Mucosa of descending colon (tissue), 3 donors: ENCODE results near the gene RMI2. TPM values are rescaled to one million over a fixed set of nuclear protein-coding genes. Genes with fewer than 3 reads are reported as not detected.

ENCODE experiments used
- ATAC-seq: fragments of 200-7000 bp; cut with Tn5 transposase; one replicate; pipeline ENCODE4 v1.9.1; 2020; ENCODE audit warnings: mild to moderate bottlenecking, moderate library complexity
- DNase-seq, 3 donors: peaks; one replicate each; pipeline ENCODE4 v3.0.0-alpha.2; 2020
- H3K36me3 ChIP-seq: fragments of 200-600 bp; one replicate; pipeline ENCODE4 v1.8.0; 2021; ENCODE audit warnings: low read depth, mild to moderate bottlenecking
- H3K4me1 ChIP-seq: fragments of 200-600 bp; one replicate; pipeline ENCODE4 v1.8.0; 2021; ENCODE audit warnings: low read depth, mild to moderate bottlenecking
- H3K4me3 ChIP-seq: fragments of 200-600 bp; one replicate; pipeline ENCODE4 v1.8.0; 2021; ENCODE audit warnings: mild to moderate bottlenecking
- H3K9me3 ChIP-seq: fragments of 200-600 bp; one replicate; pipeline ENCODE4 v1.8.0; 2021; ENCODE audit warnings: mild to moderate bottlenecking
- intact Hi-C, 2 donors: fragments of 100-400 bp; cut with DNase I in 1 of 2; cut with micrococcal nuclease in 1 of 2; formaldehyde crosslinking; loops; one replicate each; pipeline versions ENCODE4 v1.11.0 to v1.11.1; 2022; cut with DNase I, micrococcal nuclease
- total RNA-seq, 3 donors: library from RNA; stranded (reverse); fragmentation: NEBNext Ultra II Directional in 2 of 3; extraction: Animal tissue kit (Norgen Biotek cat#: 25700) in 2 of 3; gene quantifications; one replicate each; pipeline versions ENCODE4 v1.2.1 to v1.2.4, GENCODE V29; 2021 to 2023
- TF ChIP-seq, protein P1 (sequence below): fragments of 200-600 bp; IDR thresholded peaks from one replicate; pipeline ENCODE4 v1.8.0; 2022; ENCODE audit warnings: antibody characterized with exemption, mild to moderate bottlenecking
- donor health status: DM: no; HTN: no; CAD: no; lungs with moderate emphysema.
- donor health status: DM: no; HTN: no; CAD: no.
- donor health status: DM: no; HTN: yes; CAD: no.

The RMI2 gene
- total RNA-seq, 3 donors from 2014 or later: 2.1 to 12.1 (median 7.0) TPM

DNA sequence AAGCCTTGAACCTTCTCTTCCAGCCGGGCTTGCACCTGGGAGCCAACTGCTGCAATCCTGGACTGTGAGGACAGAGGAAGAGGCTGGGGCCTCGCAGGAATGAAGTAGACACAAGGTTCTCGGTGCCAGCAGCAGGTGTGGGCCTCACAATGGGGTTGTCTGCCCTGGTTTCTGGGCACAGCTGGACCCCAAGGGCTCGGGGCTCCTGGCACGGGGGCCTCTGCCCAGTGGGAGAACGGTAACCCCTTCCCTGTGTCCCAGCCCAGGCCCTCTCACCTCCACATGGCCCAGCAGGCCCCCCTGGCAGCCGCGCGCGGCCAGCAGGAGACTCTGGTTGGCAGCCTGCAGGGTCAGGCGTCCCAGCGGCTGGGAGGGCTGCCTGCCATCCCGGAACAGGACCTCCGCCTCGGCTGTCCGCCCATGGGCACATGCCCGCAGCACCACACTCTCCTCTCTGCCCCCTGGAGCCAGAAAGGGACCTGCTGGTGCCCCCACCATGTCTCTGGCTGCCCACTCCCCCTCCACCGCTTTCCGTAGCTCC is 46.9 kb downstream of the RMI2 start:
- Histone ChIP-seq H3K4me3 (no peak overlapping the region), H3K4me1 (no peaks in the 10 kb centered on the region), H3K9me3 (no peaks in the 10 kb centered on the region), H3K36me3 (no peaks in the 10 kb centered on the region)
- TF ChIP-seq, protein P1, sequence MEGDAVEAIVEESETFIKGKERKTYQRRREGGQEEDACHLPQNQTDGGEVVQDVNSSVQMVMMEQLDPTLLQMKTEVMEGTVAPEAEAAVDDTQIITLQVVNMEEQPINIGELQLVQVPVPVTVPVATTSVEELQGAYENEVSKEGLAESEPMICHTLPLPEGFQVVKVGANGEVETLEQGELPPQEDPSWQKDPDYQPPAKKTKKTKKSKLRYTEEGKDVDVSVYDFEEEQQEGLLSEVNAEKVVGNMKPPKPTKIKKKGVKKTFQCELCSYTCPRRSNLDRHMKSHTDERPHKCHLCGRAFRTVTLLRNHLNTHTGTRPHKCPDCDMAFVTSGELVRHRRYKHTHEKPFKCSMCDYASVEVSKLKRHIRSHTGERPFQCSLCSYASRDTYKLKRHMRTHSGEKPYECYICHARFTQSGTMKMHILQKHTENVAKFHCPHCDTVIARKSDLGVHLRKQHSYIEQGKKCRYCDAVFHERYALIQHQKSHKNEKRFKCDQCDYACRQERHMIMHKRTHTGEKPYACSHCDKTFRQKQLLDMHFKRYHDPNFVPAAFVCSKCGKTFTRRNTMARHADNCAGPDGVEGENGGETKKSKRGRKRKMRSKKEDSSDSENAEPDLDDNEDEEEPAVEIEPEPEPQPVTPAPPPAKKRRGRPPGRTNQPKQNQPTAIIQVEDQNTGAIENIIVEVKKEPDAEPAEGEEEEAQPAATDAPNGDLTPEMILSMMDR: no peak
- ATAC-seq: no peak
- intact Hi-C loops: loop anchor here in 1 of 2 donors (10.0 kb wide), 1 partner anchor 443 kb away; no protein-coding TSS in a partner anchor
- no peak for DNase-seq

DNA sequence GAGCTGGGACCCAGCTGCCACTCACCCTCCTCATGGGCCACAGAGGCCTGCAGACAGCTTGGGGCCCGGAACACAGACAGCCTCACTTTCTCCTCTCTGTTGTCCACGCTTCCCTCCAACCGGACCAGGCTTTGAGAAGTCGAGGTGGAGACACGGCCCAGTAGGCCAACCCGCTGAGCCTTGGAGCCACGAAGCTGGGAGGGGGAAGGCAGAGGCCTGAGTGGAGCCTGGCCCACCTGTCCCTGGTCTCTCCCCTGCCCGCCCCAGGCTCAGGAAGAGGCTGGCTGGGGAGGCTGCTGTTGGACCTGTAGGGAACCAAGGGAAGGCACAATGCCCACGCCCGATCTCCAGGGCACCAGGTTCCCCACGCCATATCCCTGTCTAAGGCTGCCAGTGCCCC is 48.1 kb downstream of the RMI2 start:
- Histone ChIP-seq H3K36me3 (no peaks in the 10 kb centered on the region), H3K4me3 (no peak overlapping the region), H3K4me1 (no peaks in the 10 kb centered on the region), H3K9me3 (no peaks in the 10 kb centered on the region)
- no peak for DNase-seq
- intact Hi-C loops: loop anchor here in 1 of 2 donors (10.0 kb wide), 1 partner anchor 441 kb away; no protein-coding TSS in a partner anchor
- TF ChIP-seq, protein P1: no peak
- no peak for ATAC-seq

DNA sequence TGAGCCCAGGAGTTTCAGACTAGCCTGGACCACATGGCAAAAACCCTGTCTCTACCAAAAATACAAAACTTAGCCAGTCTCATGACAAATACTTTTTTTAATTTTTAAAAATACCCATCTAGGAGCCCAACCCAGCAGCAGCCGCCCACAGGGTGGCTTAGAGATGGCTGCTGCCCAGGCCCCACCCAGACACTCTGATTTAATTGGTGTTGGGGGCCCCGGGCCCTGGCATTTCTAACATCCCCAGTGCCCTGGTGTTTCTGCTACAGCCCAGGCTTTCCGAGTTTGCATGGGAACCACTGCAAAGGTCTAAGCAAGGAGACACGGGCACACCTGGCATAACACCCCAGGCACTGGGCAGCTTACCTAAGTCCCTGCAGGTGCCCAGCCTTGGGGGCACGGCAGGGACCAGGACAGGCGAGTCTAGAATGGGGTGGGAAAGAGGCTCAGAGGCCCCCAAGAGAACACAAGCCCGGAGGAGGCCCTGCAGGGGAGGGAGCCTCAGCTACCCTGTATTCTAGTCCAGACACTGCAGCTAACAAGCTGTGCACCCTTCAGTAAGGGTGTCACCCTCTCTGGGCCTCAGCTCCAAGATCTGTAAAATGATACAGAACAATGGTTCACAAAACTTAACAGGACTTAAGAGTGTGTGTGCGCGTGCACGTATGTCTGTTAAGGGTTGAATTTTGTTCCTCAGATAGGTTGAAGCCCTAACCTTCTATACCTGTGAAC is 48.8 kb downstream of the RMI2 start:
- DNase-seq (no peak), ATAC-seq (no peak)
- H3K36me3 ChIP-seq: no peaks in the 10 kb centered on the region
- H3K4me1 ChIP-seq: no peaks in the 10 kb centered on the region
- H3K9me3 ChIP-seq: no peaks in the 10 kb centered on the region
- intact Hi-C loops: loop anchor here in 1 of 2 donors (10.0 kb wide), 1 partner anchor 441 kb away; no protein-coding TSS in a partner anchor
- TF ChIP-seq, protein P1: no peak
- H3K4me3 ChIP-seq: no peak overlapping the region

DNA sequence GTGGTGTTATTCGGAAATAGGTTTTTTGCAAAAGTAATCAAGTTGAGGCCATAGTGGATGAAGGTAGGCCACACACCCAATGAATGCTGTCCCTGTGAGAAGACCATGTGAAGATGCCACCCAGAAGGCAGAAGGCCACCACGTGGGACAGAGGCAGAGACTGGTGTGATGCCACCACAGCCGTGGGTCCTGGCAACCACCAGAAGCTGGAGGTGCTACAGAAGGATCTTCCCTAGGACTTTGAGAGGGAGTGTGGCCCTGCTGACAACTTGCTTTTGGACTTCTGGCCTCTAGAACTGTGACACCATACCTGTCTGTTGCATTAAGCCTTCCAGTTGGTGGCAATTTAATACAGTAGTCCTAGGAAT is 49.3 kb downstream of the RMI2 start:
- intact Hi-C loops: loop anchor here in 1 of 2 donors (10.0 kb wide), 1 partner anchor 440 kb away; no protein-coding TSS in a partner anchor
- Histone ChIP-seq H3K9me3 (no peaks in the 10 kb centered on the region), H3K4me3 (no peak overlapping the region), H3K4me1 (no peaks in the 10 kb centered on the region), H3K36me3 (no peaks in the 10 kb centered on the region)
- TF ChIP-seq, protein P1: no peak
- DNase-seq (no peak), ATAC-seq (no peak)

DNA sequence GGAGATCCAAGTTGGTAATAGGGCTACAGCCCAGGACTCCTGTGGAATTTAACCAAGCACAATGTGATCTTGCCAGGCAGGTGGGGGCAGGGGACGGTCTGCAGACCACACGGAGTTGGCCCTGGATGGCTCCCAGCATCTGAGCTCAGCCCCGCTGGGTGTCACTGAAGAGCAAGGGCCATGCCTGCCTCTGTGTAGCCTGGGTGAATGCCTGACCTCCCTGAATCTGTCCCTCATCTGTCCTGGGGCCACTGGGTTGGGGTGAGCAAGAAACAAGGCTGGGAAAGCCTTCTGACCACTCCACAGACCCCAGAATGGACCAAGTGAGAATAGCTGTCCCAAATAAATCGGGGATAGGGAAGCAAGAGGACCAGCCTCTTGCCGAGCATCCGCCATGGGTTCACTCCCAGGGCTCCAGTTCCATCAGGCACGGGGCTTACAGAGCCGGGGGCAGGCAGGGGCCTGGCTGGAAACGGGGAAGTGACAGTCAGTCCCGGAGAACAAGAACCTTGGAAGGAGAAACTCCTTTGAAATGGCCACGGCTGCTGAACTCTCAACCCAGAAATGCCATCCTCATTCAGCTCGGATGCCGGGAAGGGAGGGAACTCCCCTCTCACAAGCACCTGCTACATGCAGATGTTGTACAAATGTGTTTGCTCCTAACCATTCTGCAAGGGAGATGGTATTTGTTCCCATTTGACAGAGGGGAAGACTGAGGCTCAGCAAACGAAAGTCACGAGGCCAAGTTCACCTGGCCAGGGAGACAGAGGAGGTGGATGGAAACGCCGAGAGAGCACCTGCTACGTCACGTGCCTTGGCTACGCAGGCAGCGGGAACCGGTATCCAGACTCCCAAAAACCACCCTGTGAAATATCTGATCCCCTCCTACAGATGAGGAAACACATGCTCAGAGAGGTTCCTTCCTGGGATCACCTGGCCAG is 50.0 kb downstream of the RMI2 start:
- intact Hi-C loops: loop anchor here in 1 of 2 donors (10.0 kb wide), 1 partner anchor 440 kb away; no protein-coding TSS in a partner anchor
- Histone ChIP-seq H3K36me3 (no peaks in the 10 kb centered on the region), H3K4me3 (no peak overlapping the region), H3K9me3 (no peaks in the 10 kb centered on the region), H3K4me1 (no peaks in the 10 kb centered on the region)
- TF ChIP-seq, protein P1: no peak
- ATAC-seq (no peak), DNase-seq (no peak)
